K562 (cell line): Measurements from ENCODE around the gene GRIK3.
A peak's percentile ranks its signal among the peaks of the same experiment; 100 is the strongest.

Experiments
- ARHGAP35 ChIP-seq: fragments of 450-650 bp; IDR thresholded peaks from 2 replicates; pipeline ENCODE4 v1.6.1; 2018; ENCODE audit not compliant: partially characterized antibody
- BRCA1 ChIP-seq, 2 experiments: fragments of 450-650 bp in 1 of 2; sonication (generic) in 1 of 2; formaldehyde crosslinking in 1 of 2; IDR thresholded peaks; 2 replicates each; pipeline versions ENCODE4 v1.5.0 to v1.6.1; 2017 to 2020; ENCODE audit warnings: mild to moderate bottlenecking in 1 of 2, missing genetic modification reagents in 1 of 2
- CEBPB ChIP-seq: fragments of 450-650 bp; IDR thresholded peaks from 2 replicates; pipeline ENCODE4 v1.6.1; 2016; ENCODE audit warnings: missing genetic modification characterization, missing compliant biosample characterization
- CEBPZ ChIP-seq: fragments of 150-350 bp; IDR thresholded peaks from 2 replicates; pipeline ENCODE4 v1.6.1; 2014; ENCODE audit warnings: low read depth, mild to moderate bottlenecking, low read length, borderline replicate concordance
- E2F3 ChIP-seq: fragments of 250-450 bp; sonication (Bioruptor Pico); IDR thresholded peaks from 2 replicates; pipeline ENCODE4 v1.4.0; 2020; ENCODE audit warnings: mild to moderate bottlenecking
- ZKSCAN8 ChIP-seq: fragments of 200-800 bp; sonication (Bioruptor generic); IDR thresholded peaks from 2 replicates; pipeline ENCODE4 v1.6.1; 2016; ENCODE audit warnings: missing genetic modification characterization, missing compliant biosample characterization
- TF ChIP-seq, protein P1 (sequence below): sonication (generic); formaldehyde crosslinking; IDR thresholded peaks from 2 replicates; pipeline ENCODE4 v1.8.1; 2023; ENCODE audit warnings: mild to moderate bottlenecking, missing genetic modification reagents
- TF ChIP-seq, protein P2 (sequence below), 3 experiments: IDR thresholded peaks in 2 of 3; conservative IDR thresholded peaks in 1 of 3; 2 replicates each; pipeline ENCODE4 v1.5.1; 2011 to 2012; ENCODE audit warnings: low read length in 3 of 3, mild to moderate bottlenecking in 3 of 3, control low read depth in 2 of 3, improper control_type of control experiment in 1 of 3, inconsistent platforms in 1 of 3, low read depth in 1 of 3, mixed read lengths in 1 of 3, moderate library complexity in 1 of 3; ENCODE audit not compliant: insufficient read depth in 2 of 3
- TF ChIP-seq, protein P3 (sequence below), 2 experiments: fragments of 250-450 bp in 1 of 2; fragments of 450-650 bp in 1 of 2; sonication (Bioruptor Pico) in 1 of 2; IDR thresholded peaks; 2 replicates each; pipeline versions ENCODE4 v1.6.1 to v1.8.0; 2016 to 2021; ENCODE audit warnings: mild to moderate bottlenecking in 2 of 2, moderate library complexity in 2 of 2, missing compliant biosample characterization in 1 of 2, missing genetic modification characterization in 1 of 2

- TF ChIP-seq CEBPZ = no peak
- TF ChIP-seq CEBPB (tag) = no peak
- TF ChIP-seq, protein P1, sequence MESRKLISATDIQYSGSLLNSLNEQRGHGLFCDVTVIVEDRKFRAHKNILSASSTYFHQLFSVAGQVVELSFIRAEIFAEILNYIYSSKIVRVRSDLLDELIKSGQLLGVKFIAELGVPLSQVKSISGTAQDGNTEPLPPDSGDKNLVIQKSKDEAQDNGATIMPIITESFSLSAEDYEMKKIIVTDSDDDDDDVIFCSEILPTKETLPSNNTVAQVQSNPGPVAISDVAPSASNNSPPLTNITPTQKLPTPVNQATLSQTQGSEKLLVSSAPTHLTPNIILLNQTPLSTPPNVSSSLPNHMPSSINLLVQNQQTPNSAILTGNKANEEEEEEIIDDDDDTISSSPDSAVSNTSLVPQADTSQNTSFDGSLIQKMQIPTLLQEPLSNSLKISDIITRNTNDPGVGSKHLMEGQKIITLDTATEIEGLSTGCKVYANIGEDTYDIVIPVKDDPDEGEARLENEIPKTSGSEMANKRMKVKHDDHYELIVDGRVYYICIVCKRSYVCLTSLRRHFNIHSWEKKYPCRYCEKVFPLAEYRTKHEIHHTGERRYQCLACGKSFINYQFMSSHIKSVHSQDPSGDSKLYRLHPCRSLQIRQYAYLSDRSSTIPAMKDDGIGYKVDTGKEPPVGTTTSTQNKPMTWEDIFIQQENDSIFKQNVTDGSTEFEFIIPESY (CRISPR knock-in tag) = no peak
- no peak for TF ChIP-seq ZKSCAN8 (CRISPR knock-in tag)
- TF ChIP-seq, protein P2, sequence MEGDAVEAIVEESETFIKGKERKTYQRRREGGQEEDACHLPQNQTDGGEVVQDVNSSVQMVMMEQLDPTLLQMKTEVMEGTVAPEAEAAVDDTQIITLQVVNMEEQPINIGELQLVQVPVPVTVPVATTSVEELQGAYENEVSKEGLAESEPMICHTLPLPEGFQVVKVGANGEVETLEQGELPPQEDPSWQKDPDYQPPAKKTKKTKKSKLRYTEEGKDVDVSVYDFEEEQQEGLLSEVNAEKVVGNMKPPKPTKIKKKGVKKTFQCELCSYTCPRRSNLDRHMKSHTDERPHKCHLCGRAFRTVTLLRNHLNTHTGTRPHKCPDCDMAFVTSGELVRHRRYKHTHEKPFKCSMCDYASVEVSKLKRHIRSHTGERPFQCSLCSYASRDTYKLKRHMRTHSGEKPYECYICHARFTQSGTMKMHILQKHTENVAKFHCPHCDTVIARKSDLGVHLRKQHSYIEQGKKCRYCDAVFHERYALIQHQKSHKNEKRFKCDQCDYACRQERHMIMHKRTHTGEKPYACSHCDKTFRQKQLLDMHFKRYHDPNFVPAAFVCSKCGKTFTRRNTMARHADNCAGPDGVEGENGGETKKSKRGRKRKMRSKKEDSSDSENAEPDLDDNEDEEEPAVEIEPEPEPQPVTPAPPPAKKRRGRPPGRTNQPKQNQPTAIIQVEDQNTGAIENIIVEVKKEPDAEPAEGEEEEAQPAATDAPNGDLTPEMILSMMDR (IDR thresholded peaks at IDR 0.05 in 2 of 3, conservative IDR thresholded peaks at IDR 0.05 in 1 of 3; ENCODE audit: insufficient read depth in 2 of 3, low read depth in 1 of 3, low read length in 3 of 3) = peak; percentile 14 to 50 (median 38); a peak in 4 of 6 replicates
- TF ChIP-seq E2F3 (CRISPR knock-in tag) = no peak
- TF ChIP-seq ARHGAP35 = no peak
- TF ChIP-seq, protein P3, sequence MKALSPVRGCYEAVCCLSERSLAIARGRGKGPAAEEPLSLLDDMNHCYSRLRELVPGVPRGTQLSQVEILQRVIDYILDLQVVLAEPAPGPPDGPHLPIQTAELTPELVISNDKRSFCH (CRISPR knock-in tag; IDR thresholded peaks at IDR 0.05) = no peak
- TF ChIP-seq, protein P3 (tag; IDR thresholded peaks at IDR 0.05) = no peak
- no peak for TF ChIP-seq BRCA1 (IDR thresholded peaks at IDR 0.05)
- TF ChIP-seq BRCA1 (CRISPR knock-in tag; IDR thresholded peaks at IDR 0.05) = no peak
These were observed 31.4 kb downstream of the GRIK3 start for GRCh38 chr1:37002898-37003297.
